ENCODE measurements around the gene ADGRL3. TPM values are rescaled to one million over a fixed set of nuclear protein-coding genes. Genes with fewer than 3 reads are reported as not detected.

The ADGRL3 gene
- total RNA-seq, 4 donors from 2014 or later: 6.5 to 19.0 (median 14.0) TPM

DNA sequence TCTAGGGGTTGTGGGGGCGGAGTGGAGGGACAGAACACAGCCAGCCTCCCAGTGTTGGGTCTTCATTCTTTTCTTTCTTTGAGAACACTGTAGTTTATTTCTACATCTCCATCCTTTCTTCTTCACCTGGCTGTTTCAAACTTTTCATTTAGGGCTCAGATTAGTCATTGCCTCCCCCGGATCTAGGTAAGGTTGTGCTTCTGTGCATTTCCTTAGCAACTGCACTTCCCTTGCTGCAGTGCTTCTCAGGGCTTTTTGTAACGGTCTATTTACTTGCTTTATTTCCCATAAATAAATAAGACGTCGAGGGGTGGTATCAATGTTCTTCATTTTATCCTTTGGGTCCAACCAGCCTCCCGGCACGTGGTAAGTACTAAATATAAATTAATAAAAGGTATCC lies 31.3 kb downstream of the ADGRL3 start:
- no peak overlapping the region for H3K4me3 ChIP-seq
- no peaks in the 10 kb centered on the region for H3K36me3 ChIP-seq
- H3K9me3 ChIP-seq: no peaks in the 10 kb centered on the region
- H3K4me1 ChIP-seq: no peaks in the 10 kb centered on the region
- H3K27me3 ChIP-seq: no peaks in the 10 kb centered on the region
- no peak for TF ChIP-seq CTCF (IDR thresholded peaks at IDR 0.05)
- no peak for TF ChIP-seq EP300 (IDR thresholded peaks at IDR 0.05)
- no peak for TF ChIP-seq POLR2A (IDR thresholded peaks at IDR 0.05)
- no peak for TF ChIP-seq POLR2AphosphoS5 (IDR thresholded peaks at IDR 0.05)
- no peak for DNase-seq (ENCODE audit: low spot score in 2 of 2)
- no peak overlapping the region for H3K27ac ChIP-seq
- WGBS: 90% methylated on average over 7 of the region's 7 CpGs

DNA sequence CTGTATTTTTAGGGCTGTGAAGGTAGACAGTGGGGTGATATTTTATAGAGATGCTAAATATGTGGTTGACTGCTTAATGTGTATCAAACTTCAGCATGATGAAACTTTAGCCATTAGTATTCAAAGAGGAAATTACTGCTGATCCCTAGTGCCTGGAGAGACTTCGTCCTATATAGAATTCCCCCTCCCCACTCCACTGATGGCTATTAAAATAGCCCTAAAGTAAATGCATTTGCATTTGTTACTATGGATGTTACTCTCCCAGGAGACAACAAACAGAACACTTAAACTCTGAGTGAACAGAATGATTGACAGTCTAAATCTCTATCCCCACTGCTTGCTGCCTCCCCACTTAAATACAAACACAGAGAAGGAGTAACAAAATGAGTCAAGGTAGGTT lies 39.1 kb downstream of the ADGRL3 start:
- Histone ChIP-seq H3K27ac (no peak overlapping the region), H3K4me1 (no peaks in the 10 kb centered on the region), H3K9me3 (no peaks in the 10 kb centered on the region), H3K27me3 (no peaks in the 10 kb centered on the region), H3K36me3 (no peaks in the 10 kb centered on the region), H3K4me3 (no peak overlapping the region)
- TF ChIP-seq CTCF (IDR thresholded peaks at IDR 0.05) (no peak), POLR2AphosphoS5 (IDR thresholded peaks at IDR 0.05) (no peak), EP300 (IDR thresholded peaks at IDR 0.05) (no peak)
- WGBS: 92% methylated on average over 1 of the region's 1 CpG
- no peak for DNase-seq (ENCODE audit: low spot score in 2 of 2)

GRCh38 chr4:61243962-61244361 lies 43.8 kb downstream of the ADGRL3 start:
- WGBS: 61% methylated on average over 2 of the region's 2 CpGs
- H3K27me3 ChIP-seq: no peaks in the 10 kb centered on the region
- TF ChIP-seq EP300 (IDR thresholded peaks at IDR 0.05) (no peak), POLR2A (IDR thresholded peaks at IDR 0.05) (no peak), CTCF (IDR thresholded peaks at IDR 0.05) (no peak), POLR2AphosphoS5 (IDR thresholded peaks at IDR 0.05) (no peak)
- no peaks in the 10 kb centered on the region for H3K9me3 ChIP-seq
- no peak overlapping the region for H3K27ac ChIP-seq
- H3K4me3 ChIP-seq: no peak overlapping the region
- DNase-seq (ENCODE audit: low spot score in 2 of 2): no peak
- peaks cover 7% of the 10 kb centered on the region for H3K4me1 ChIP-seq
- no peaks in the 10 kb centered on the region for H3K36me3 ChIP-seq

DNA sequence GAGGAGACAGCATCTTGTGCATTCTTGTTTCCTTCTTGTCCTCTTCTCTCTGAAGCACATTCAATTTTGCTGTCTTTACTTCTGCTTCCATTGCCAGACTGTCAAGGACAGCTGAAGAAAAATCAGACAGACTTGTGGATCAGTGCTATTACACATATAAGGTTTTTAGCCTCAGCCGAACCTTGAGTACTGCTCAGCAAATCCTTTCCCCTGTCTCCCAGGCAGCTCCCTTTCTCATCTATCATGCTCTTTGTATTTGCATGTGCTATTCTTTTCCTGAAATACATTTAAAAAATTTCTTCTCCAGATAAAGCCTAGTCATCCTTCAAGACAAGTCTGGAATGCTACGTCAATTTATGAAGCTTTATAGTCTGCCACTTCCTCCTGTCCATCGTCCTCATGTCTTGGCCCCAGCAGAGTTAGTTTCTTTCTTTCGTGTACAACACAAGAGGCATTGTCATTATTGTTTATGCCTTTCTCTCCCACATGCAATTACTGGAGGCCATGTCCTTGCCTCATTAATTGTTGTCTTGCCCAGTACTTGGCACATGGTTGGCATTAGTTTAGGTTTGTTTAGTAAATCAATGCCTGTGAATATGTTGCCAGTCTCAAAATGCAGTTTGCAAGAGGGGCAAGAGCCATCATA lies 45.1 kb downstream of the ADGRL3 start:
- no peak for DNase-seq (ENCODE audit: low spot score in 2 of 2)
- 63% methylated on average over 4 of the region's 4 CpGs for WGBS
- H3K4me3 ChIP-seq: no peak overlapping the region
- no peaks in the 10 kb centered on the region for H3K36me3 ChIP-seq
- H3K27ac ChIP-seq: no peak overlapping the region
- H3K27me3 ChIP-seq: no peaks in the 10 kb centered on the region
- no peaks in the 10 kb centered on the region for H3K9me3 ChIP-seq
- H3K4me1 ChIP-seq: peaks cover 7% of the 10 kb centered on the region
- TF ChIP-seq POLR2AphosphoS5 (IDR thresholded peaks at IDR 0.05) (no peak), POLR2A (IDR thresholded peaks at IDR 0.05) (no peak), CTCF (IDR thresholded peaks at IDR 0.05) (no peak), EP300 (IDR thresholded peaks at IDR 0.05) (no peak)

DNA sequence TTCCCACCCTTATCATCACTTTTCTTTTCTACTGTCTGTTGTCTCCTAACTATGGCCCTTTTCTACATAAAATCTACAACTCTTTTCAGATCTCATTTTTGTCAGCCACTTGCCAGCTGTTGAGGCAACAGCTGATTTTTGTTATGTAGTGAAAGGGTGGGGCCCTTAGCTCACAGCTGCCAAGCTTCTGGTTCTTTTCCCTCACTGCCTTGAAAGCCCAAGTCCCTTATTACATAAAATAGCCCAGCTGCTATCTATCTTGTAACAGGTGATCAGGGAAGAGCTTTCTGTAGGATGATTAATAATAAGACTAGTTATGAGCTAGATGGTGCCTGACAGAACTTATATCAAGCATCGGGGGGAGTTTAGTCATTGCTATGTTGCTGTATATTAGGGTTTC lies 45.9 kb downstream of the ADGRL3 start:
- whole genome bisulfite sequencing: 55% methylated on average over 1 of the region's 1 CpG
- H3K27ac ChIP-seq: no peak overlapping the region
- no peaks in the 10 kb centered on the region for H3K27me3 ChIP-seq
- TF ChIP-seq EP300 (IDR thresholded peaks at IDR 0.05) (no peak), POLR2AphosphoS5 (IDR thresholded peaks at IDR 0.05) (no peak), CTCF (IDR thresholded peaks at IDR 0.05) (no peak), POLR2A (IDR thresholded peaks at IDR 0.05) (no peak)
- no peak overlapping the region for H3K4me3 ChIP-seq
- H3K9me3 ChIP-seq: no peaks in the 10 kb centered on the region
- H3K4me1 ChIP-seq: peaks cover 7% of the 10 kb centered on the region
- no peak for DNase-seq (ENCODE audit: low spot score in 2 of 2)
- no peaks in the 10 kb centered on the region for H3K36me3 ChIP-seq

Measured in suprapubic skin (tissue), 4 donors.